SU-DHL-6 (cell line): ENCODE measurements around the gene MTOR.

ENCODE experiments used
- H2AFZ ChIP-seq: fragments of 200-600 bp; sonication (generic); 2 replicates; pipeline ENCODE4 v1.6.1; 2014; ENCODE audit warnings: low read depth, mild to moderate bottlenecking, moderate library complexity, mixed read lengths, antibody characterized with exemption, low read length; ENCODE audit not compliant: severe bottlenecking
- H3F3A ChIP-seq: fragments of 200-600 bp; shearing (Covaris generic); 2 replicates; pipeline ENCODE4 v1.6.0; 2016; ENCODE audit warnings: antibody characterized with exemption, mild to moderate bottlenecking; ENCODE audit not compliant: insufficient read depth
- H3K27ac ChIP-seq: fragments of 200-600 bp; sonication (generic); 2 replicates; pipeline ENCODE4 v1.5.1; 2016; ENCODE audit warnings: low read depth, mild to moderate bottlenecking, low read length, moderate library complexity, mixed read lengths
- H3K27me3 ChIP-seq: fragments of 200-600 bp; sonication (generic), shearing (Covaris generic); 2 replicates; pipeline ENCODE4 v1.6.0; 2014; ENCODE audit warnings: mild to moderate bottlenecking, low read length
- H3K36me3 ChIP-seq: fragments of 200-600 bp; sonication (generic); 2 replicates; pipeline ENCODE4 v1.6.1; 2014; ENCODE audit warnings: mild to moderate bottlenecking, low read length, mixed read lengths
- H3K4me2 ChIP-seq: fragments of 300-600, 200-600 bp; shearing (Covaris generic), sonication (generic); 2 replicates; pipeline ENCODE4 v1.6.0; 2014; ENCODE audit warnings: low read length, low read depth, mild to moderate bottlenecking; ENCODE audit not compliant: poor library complexity, severe bottlenecking
- H3K4me3 ChIP-seq: fragments of 200-600 bp; sonication (generic); 2 replicates; pipeline ENCODE4 v1.5.1; 2014; ENCODE audit warnings: antibody characterized with exemption, low read length, mild to moderate bottlenecking, mixed read lengths; ENCODE audit not compliant: insufficient read depth, poor library complexity, severe bottlenecking
- H3K79me2 ChIP-seq: fragments of 200-600 bp; sonication (generic); 2 replicates; pipeline ENCODE4 v1.6.1; 2014; ENCODE audit warnings: mild to moderate bottlenecking, low read length, moderate library complexity; ENCODE audit not compliant: insufficient read depth
- H3K9ac ChIP-seq: fragments of 200-600 bp; sonication (generic); 2 replicates; pipeline ENCODE4 v1.7.0; 2014; ENCODE audit warnings: mild to moderate bottlenecking, low read length
- H3K9me2 ChIP-seq: fragments of 200-600 bp; sonication (generic); replicated peaks from 2 replicates; pipeline ENCODE4 v1.6.1; 2014; ENCODE audit warnings: low read length; ENCODE audit not compliant: insufficient read depth
- H3K9me3 ChIP-seq: fragments of 200-600 bp; sonication (generic); 2 replicates; pipeline ENCODE4 v1.6.1; 2014; ENCODE audit warnings: low read length, mixed read lengths; ENCODE audit not compliant: insufficient read depth
- H4K20me1 ChIP-seq: fragments of 200-600 bp; sonication (generic); 2 replicates; pipeline ENCODE4 v1.6.1; 2014; ENCODE audit warnings: low read depth, mild to moderate bottlenecking, antibody characterized with exemption, low read length, moderate library complexity, mixed read lengths
- CTCF ChIP-seq: fragments of 200-600 bp; sonication (generic); IDR thresholded peaks from one replicate; pipeline ENCODE4 v1.5.1; 2017; ENCODE audit warnings: antibody characterized with exemption, mild to moderate bottlenecking, low read length, moderate library complexity; ENCODE audit not compliant: insufficient read depth, poor library complexity, severe bottlenecking
- EZH2phosphoT487 ChIP-seq: fragments of 200-600 bp; sonication (generic), shearing (Covaris generic); conservative IDR thresholded peaks from 2 replicates; pipeline ENCODE4 v1.6.1; 2018; ENCODE audit warnings: mild to moderate bottlenecking, antibody characterized with exemption, low read length, moderate library complexity, mixed read lengths

Gene MTOR

GRCh38 chr1:11114966-11115365, 147.4 kb downstream of the MTOR start:
- Histone ChIP-seq H3F3A (no peaks in the 10 kb centered on the region), H3K79me2 (no peaks in the 10 kb centered on the region), H3K9ac (no peak overlapping the region), H3K4me3 (no peak overlapping the region), H3K4me2 (no peak overlapping the region), H3K27ac (no peak overlapping the region), H4K20me1 (no peaks in the 10 kb centered on the region), H2AFZ (no peak overlapping the region), H3K9me2 (no peaks in the 10 kb centered on the region), H3K9me3 (no peaks in the 10 kb centered on the region), H3K27me3 (no peaks in the 10 kb centered on the region), H3K36me3 (no peaks in the 10 kb centered on the region)
- no peak for TF ChIP-seq EZH2phosphoT487
- TF ChIP-seq CTCF: no peak

- no peak overlapping the region for H3K4me2 ChIP-seq
- H3F3A ChIP-seq: no peaks in the 10 kb centered on the region
- no peak for TF ChIP-seq EZH2phosphoT487
- no peak for TF ChIP-seq CTCF
- no peak overlapping the region for H3K4me3 ChIP-seq
- H3K9ac ChIP-seq: no peak overlapping the region
- no peaks in the 10 kb centered on the region for H3K27me3 ChIP-seq
- H2AFZ ChIP-seq: no peak overlapping the region
- H3K27ac ChIP-seq: no peak overlapping the region
- H3K9me2 ChIP-seq: no peaks in the 10 kb centered on the region
- no peaks in the 10 kb centered on the region for H4K20me1 ChIP-seq
- H3K36me3 ChIP-seq: peaks cover 4% of the 10 kb centered on the region; the same call in 1 of the 2 replicates
- no peaks in the 10 kb centered on the region for H3K79me2 ChIP-seq
- no peaks in the 10 kb centered on the region for H3K9me3 ChIP-seq
Observed at GRCh38 chr1:11109047-11109760, 153.1 kb downstream of the MTOR start.

- Histone ChIP-seq H3K27ac (no peak overlapping the region), H3K4me2 (no peak overlapping the region), H3K9me2 (no peaks in the 10 kb centered on the region), H2AFZ (no peak overlapping the region), H3F3A (no peaks in the 10 kb centered on the region), H3K4me3 (no peak overlapping the region), H3K27me3 (no peaks in the 10 kb centered on the region), H3K79me2 (no peaks in the 10 kb centered on the region), H3K36me3 (peaks cover 4% of the 10 kb centered on the region; the same call in 1 of the 2 replicates), H3K9me3 (no peaks in the 10 kb centered on the region), H4K20me1 (no peaks in the 10 kb centered on the region), H3K9ac (no peak overlapping the region)
- TF ChIP-seq CTCF (no peak), EZH2phosphoT487 (no peak)
Observed at GRCh38 chr1:11107599-11107998, 154.8 kb downstream of the MTOR start.
